Activated T-cell treated with anti-CD3 and anti-CD28 coated beads, Interleukin-2, amount 50 U/mL, for 72 hours (primary cell): ENCODE data around the gene RNASEH2A. TPM values are rescaled to one million over a fixed set of nuclear protein-coding genes. Genes with fewer than 3 reads are reported as not detected.
"Not testable (repeated sequence)": the region's sequence is repeated elsewhere in the genome, so short reads cannot be mapped to it uniquely, and the experiment has no call there.

Experiments
- ATAC-seq, 2 donors: fragments of 150-1000 bp; cut with Tn5 transposase; replicated peaks in 1 of 2; 2 replicates each; pipeline ENCODE4 v1.10.0; 2021; ENCODE audit warnings: moderate library complexity in 2 of 2, mild to moderate bottlenecking in 1 of 2
- DNase-seq, 2 donors: peaks; one replicate each; pipeline ENCODE4 v3.0.0; 2021 to 2022; ENCODE audit warnings: mixed read lengths in 1 of 2
- H3K27ac Mint-ChIP-seq: one replicate; pipeline ENCODE4 v1.8.0; 2022; ENCODE audit warnings: mild to moderate bottlenecking, moderate library complexity, mixed read lengths
- H3K27me3 Mint-ChIP-seq: one replicate; pipeline ENCODE4 v1.8.0; 2022; ENCODE audit warnings: low read depth, mixed read lengths
- H3K36me3 Mint-ChIP-seq, 2 donors: one replicate each; pipeline ENCODE4 v1.8.0; 2022; ENCODE audit warnings: mixed read lengths in 2 of 2, mild to moderate bottlenecking in 1 of 2; ENCODE audit not compliant: insufficient read depth in 2 of 2
- H3K4me1 Mint-ChIP-seq: one replicate; pipeline ENCODE4 v1.8.0; 2022; ENCODE audit warnings: low read depth, mixed read lengths
- H3K4me3 Mint-ChIP-seq, 2 donors: one replicate each; pipeline ENCODE4 v1.8.0; 2022; ENCODE audit warnings: mild to moderate bottlenecking in 2 of 2, mixed read lengths in 2 of 2, moderate library complexity in 2 of 2
- H3K9me3 Mint-ChIP-seq, 2 donors: one replicate each; pipeline ENCODE4 v1.8.0; 2022; ENCODE audit warnings: mixed read lengths in 2 of 2
- total RNA-seq, 2 donors: library from RNA; stranded (reverse); gene quantifications; one replicate each; pipeline ENCODE4 v1.2.3, GENCODE V29; 2022

RNASEH2A gene
- total RNA-seq, 2 donors from 2014 or later: 29.6 to 31.1 TPM

DNA sequence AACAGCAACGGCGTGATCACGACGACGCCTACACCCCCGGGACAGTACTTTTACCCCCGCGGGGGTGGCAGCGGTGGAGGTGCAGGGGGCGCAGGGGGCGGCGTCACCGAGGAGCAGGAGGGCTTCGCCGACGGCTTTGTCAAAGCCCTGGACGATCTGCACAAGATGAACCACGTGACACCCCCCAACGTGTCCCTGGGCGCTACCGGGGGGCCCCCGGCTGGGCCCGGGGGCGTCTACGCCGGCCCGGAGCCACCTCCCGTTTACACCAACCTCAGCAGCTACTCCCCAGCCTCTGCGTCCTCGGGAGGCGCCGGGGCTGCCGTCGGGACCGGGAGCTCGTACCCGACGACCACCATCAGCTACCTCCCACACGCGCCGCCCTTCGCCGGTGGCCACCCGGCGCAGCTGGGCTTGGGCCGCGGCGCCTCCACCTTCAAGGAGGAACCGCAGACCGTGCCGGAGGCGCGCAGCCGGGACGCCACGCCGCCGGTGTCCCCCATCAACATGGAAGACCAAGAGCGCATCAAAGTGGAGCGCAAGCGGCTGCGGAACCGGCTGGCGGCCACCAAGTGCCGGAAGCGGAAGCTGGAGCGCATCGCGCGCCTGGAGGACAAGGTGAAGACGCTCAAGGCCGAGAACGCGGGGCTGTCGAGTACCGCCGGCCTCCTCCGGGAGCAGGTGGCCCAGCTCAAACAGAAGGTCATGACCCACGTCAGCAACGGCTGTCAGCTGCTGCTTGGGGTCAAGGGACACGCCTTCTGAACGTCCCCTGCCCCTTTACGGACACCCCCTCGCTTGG, 14.1 kb upstream of the RNASEH2A start:
- ATAC-seq (peak in 1 of 2 donors; percentile 7), DNase-seq (peak; percentile 87 to 91)
- H3K4me3 Mint-ChIP-seq: peak overlapping the region; percentile 94 to 98
- H3K27me3 Mint-ChIP-seq: no peaks in the 10 kb centered on the region
- peak overlapping the region; percentile 97 for H3K27ac Mint-ChIP-seq
- H3K4me1 Mint-ChIP-seq: peaks cover 42% of the 10 kb centered on the region
- H3K9me3 Mint-ChIP-seq: no peaks in the 10 kb centered on the region
- H3K36me3 Mint-ChIP-seq: peaks cover 9 to 13% of the 10 kb centered on the region in 2 donors

DNA sequence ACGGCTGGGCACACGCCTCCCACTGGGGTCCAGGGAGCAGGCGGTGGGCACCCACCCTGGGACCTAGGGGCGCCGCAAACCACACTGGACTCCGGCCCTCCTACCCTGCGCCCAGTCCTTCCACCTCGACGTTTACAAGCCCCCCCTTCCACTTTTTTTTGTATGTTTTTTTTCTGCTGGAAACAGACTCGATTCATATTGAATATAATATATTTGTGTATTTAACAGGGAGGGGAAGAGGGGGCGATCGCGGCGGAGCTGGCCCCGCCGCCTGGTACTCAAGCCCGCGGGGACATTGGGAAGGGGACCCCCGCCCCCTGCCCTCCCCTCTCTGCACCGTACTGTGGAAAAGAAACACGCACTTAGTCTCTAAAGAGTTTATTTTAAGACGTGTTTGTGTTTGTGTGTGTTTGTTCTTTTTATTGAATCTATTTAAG, 13.5 kb upstream of the RNASEH2A start:
- H3K36me3 Mint-ChIP-seq: peaks cover 9 to 14% of the 10 kb centered on the region in 2 donors
- H3K4me3 Mint-ChIP-seq: peak overlapping the region; percentile 94 to 98
- H3K27me3 Mint-ChIP-seq: no peaks in the 10 kb centered on the region
- H3K9me3 Mint-ChIP-seq: no peaks in the 10 kb centered on the region
- DNase-seq: no peak
- peaks cover 42% of the 10 kb centered on the region for H3K4me1 Mint-ChIP-seq
- ATAC-seq: no peak
- peak overlapping the region; percentile 93 for H3K27ac Mint-ChIP-seq

DNA sequence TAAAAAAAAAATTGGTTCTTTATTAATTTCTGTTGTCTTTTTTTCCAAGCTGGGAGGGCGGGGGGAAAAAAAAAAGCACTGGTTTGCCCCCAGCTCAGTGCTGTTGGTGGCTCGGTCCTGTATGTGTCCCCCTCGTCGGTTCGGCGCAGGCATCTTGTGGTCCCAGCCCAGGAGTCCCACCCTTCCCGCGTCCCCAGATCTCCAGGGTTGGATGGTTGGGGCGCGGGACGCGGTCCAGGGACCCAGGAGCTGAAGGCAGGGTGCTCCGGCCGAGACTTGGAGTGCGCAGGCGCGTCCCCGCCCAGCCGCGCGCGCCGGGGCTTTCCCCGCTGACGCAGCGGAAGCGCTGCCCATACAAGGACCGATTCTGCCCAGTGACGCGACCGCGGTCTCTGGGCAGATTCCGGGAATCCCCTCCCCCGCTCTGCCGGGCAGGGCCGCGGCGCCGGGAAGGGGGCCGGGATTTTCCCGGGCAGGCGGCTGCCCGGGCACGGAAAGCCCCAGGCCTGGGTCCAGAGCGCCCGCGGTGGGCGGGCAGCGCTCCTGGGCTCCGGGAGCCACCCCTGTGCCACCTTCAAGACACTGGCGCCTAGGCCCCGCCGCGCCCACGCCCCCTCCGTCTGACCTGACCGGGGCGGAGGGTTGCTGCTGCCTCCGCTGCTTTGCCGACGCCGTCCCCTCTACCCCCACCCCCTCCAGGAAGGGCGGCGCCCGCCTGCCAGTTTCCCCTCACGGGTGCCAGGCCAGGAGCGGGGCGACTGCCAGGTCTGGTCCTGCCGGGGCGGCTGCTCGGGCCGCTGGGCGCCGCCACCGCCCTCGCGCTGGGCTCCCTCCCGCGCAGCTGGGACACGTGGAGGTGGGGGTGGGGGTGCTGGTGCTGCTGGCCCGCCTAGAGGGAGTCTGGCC, 12.8 kb upstream of the RNASEH2A start:
- ATAC-seq (peak; percentile 35 to 39), DNase-seq (peak; percentile 96)
- H3K4me1 Mint-ChIP-seq: peaks cover 35% of the 10 kb centered on the region
- H3K27me3 Mint-ChIP-seq: no peaks in the 10 kb centered on the region
- peak overlapping the region; percentile 94 to 98 for H3K4me3 Mint-ChIP-seq
- peaks cover 9 to 17% of the 10 kb centered on the region in 2 donors for H3K36me3 Mint-ChIP-seq
- H3K27ac Mint-ChIP-seq: peak overlapping the region; percentile 96
- no peaks in the 10 kb centered on the region for H3K9me3 Mint-ChIP-seq

DNA sequence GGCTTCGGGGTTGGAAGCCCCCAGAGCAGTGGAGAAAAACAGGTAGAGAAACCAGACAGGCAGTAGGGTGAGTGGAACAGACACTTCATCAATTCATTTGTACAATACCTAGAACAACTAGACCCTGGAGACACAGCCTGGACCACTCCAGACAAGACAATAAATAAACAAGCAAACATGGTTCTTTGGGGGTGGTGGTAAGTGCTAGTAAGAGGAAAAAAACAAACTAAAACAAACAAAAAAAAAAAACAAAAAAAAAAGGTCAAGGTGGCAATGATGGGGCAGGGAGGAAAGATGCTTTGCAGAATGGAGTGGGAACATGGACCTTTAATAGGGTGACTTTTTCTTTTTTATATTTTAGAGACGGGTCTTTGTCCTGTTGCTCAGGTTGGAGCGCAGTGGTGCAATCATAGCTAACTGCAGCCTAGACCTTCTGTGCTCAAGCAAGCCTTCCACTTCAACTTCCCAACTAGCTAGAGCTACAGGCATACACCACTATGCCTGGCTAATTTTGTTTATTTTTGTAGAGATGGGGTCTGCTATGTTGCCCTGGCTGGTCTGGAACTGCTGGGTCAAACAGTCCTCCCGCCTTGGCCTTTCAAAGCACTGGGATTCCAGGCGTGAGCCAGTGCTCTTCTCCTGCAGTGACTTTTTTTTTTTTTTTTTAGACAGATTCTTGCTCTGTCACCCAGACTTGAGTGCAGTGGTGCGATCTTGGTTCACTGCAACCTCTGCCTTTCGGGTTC, 12.0 kb upstream of the RNASEH2A start:
- DNase-seq (no peak), ATAC-seq (no peak)
- Mint-ChIP-seq H3K36me3 (peaks cover 10 to 17% of the 10 kb centered on the region in 2 donors), H3K4me1 (peaks cover 29% of the 10 kb centered on the region), H3K27ac (peak overlapping the region; percentile 96), H3K27me3 (no peaks in the 10 kb centered on the region), H3K9me3 (no peaks in the 10 kb centered on the region), H3K4me3 (peak overlapping the region; percentile 87 to 94)

DNA sequence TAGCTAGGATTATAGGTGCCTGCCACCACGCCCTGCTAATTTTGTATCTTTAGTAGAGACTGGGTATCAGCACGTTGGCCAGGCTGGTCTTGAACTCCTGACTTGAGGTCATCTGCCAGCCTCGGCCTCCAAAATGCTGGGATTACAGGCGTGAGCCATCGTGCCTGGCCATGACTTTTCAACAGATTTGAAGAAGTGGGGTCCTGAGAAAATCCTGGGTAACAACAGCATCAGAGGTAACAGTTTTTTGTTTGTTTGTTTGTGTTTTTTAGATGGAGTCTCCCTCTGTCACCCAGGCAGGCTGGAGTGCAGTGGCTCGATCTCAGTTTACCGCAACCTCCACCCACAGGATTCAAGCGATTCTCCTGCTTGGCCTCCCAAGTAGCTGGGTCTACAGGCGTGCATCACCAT, 11.4 kb upstream of the RNASEH2A start:
- Mint-ChIP-seq H3K27ac (peak overlapping the region; percentile 96), H3K27me3 (no peaks in the 10 kb centered on the region), H3K9me3 (no peaks in the 10 kb centered on the region), H3K4me3 (peak overlapping the region; percentile 87 to 94), H3K4me1 (peaks cover 34% of the 10 kb centered on the region), H3K36me3 (peaks cover 10 to 17% of the 10 kb centered on the region in 2 donors)
- ATAC-seq (no peak), DNase-seq (no peak)

DNA sequence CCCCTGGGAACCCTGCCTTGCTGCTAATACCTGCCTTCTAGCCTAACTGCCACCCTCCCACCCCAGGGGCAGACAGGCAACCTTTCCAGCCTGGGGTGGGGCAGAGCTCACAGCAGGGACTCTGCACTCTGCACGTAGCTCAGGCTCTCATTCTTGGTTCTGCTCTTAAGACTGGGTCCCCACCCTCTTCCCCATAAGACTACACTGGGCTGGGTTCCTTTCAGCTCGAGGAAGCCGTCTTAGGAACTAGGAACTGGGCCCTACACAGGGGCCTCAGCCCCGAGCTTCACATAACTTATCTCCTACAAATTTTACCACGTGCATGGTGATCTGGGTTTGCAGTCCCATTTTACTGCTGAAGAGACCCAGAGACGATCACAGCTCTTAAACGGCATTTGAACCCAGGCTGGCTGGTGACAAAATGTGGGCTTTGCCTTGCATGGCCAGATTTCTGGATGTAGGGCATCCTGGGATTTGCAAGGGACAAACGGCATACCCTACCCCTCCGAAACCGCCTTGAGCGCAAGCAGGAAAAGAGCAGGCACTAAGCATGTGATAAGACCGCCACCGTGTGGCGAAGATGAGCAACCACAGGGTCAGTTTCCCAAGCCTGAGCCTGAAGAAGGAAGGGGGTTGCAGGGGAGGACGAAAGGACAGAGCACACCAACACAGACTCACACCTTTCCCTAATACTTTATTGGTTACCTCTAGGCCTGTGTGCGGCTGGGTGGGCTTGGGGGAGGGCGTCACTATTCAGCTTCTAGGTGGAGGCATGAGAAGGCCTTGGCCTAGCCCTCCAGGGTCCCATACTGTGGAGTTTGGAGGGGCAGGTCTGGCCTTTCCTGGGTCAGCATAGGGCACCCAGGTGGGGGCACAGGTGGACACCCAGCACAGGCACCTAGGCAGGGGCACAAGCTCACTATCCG, 10.0 kb upstream of the RNASEH2A start:
- Mint-ChIP-seq H3K27ac (peak overlapping the region; percentile 43), H3K36me3 (peaks cover 5 to 14% of the 10 kb centered on the region in 2 donors), H3K4me1 (peaks cover 45% of the 10 kb centered on the region), H3K4me3 (peak overlapping the region; percentile 87 to 94), H3K9me3 (no peaks in the 10 kb centered on the region), H3K27me3 (no peaks in the 10 kb centered on the region)
- peak; percentile 76 to 79 for DNase-seq
- peak in 1 of 2 donors; percentile 7 for ATAC-seq

DNA sequence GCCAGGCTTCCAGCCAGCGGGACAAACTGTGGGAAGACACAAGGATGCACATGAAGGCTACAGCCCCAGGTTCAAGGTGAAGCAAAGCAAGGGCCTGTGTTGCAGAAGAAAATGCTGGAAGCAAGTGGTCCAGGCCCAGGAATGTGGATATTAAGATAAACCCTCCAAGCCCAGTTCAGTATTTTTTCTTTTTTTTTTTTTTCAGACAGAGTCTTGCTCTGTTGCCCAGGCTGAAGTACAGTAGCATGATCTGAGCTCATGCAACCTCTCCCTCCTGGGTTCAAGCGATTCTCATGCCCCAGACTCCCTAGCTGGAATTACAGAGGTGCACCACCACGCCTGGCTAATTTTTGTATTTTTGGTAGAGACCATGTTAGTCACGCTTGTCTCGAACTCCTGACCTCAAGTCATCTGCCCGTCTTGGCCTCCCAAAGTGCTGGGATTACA, 9.2 kb upstream of the RNASEH2A start:
- Mint-ChIP-seq H3K9me3 (no peaks in the 10 kb centered on the region), H3K4me1 (peaks cover 47% of the 10 kb centered on the region), H3K36me3 (peaks cover 5 to 11% of the 10 kb centered on the region in 2 donors), H3K27ac (no peak overlapping the region), H3K27me3 (no peaks in the 10 kb centered on the region), H3K4me3 (no peak overlapping the region)
- no peak for ATAC-seq
- no peak for DNase-seq

DNA sequence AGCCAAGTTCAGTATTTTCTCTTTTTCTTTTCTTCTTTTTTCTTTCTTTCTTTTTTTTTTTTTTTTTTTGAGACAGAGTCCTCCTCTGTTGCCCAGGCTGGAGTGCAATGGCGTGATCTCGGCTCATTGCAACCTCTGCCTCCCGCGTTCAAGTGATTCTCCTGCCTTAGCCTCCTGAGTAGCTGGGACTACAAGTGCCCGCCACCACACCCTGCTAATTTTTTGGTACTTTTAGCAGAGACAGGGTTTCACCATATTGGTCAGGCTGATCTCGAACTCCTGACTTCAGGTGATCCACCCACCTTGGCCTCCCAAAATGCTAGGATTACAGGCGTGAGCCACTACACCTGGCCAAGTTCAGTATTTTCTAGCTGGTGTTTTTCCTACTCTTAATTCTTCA, 8.8 kb upstream of the RNASEH2A start:
- H3K4me1 Mint-ChIP-seq: peaks cover 51% of the 10 kb centered on the region
- not testable (repeated sequence) for ATAC-seq, H3K9me3 Mint-ChIP-seq, H3K27me3 Mint-ChIP-seq, DNase-seq, H3K4me3 Mint-ChIP-seq
- H3K36me3 Mint-ChIP-seq: peaks cover 5 to 11% of the 10 kb centered on the region in 2 donors
- H3K27ac Mint-ChIP-seq: peak overlapping the region; percentile 68

DNA sequence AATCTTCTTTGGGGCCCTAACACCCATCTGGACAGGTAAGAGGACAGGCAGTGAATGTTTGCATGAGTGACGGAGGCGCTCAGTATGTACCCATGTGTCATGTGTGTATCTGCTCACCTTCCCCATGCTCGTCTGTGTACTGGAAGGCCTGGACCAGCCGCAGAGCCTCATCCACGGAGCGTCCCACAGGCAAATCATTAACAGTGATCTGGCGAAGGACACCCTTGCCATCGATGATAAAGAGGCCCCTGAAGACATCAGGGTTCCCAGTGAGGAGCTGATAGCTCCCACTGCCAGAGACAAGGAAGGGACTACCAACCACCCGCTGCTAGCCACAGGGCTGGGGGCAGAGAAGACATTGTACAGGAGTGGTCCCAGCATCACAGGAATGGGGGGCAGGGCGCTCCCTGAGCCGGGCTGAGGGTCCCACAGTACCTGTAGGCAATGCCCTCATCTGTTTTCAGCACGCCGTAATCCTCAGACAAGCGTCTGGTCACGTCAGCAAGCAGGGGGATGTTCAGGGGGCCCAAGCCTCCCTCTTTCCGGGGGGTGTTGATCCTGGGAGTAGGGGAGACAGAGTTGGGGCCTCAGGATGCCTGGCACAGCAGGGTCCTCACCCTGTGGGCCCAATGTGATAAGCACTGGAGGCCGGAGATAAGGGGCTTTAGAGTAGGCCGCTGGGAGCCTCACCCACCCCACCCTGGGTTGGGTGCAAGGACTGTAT, 6.5 kb upstream of the RNASEH2A start:
- Mint-ChIP-seq H3K27ac (no peak overlapping the region), H3K4me1 (peaks cover 43% of the 10 kb centered on the region), H3K27me3 (no peaks in the 10 kb centered on the region), H3K9me3 (no peaks in the 10 kb centered on the region), H3K36me3 (peaks cover 1 to 5% of the 10 kb centered on the region in 2 donors), H3K4me3 (peak overlapping the region; percentile 94)
- ATAC-seq: no peak
- DNase-seq: no peak

DNA sequence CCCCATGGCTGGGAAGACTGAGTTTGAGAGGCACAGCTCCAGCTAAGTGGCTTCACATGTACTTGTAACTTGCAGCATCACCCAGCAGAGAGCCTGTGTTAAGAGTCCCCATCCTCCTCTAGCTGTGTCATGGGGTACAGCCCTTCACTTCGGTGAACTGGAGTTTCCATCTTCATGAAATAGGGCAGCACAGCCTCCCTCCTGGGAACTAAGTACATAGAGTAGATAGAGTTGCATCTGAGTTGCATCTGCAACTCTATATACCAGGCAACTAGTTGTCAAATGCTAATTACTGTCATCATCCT, 6.0 kb upstream of the RNASEH2A start:
- DNase-seq (no peak), ATAC-seq (no peak)
- Mint-ChIP-seq H3K27ac (peak overlapping the region; percentile 68), H3K36me3 (peaks cover 1 to 5% of the 10 kb centered on the region in 2 donors), H3K4me3 (peak overlapping the region; percentile 94), H3K9me3 (no peaks in the 10 kb centered on the region), H3K4me1 (peaks cover 42% of the 10 kb centered on the region), H3K27me3 (no peaks in the 10 kb centered on the region)

DNA sequence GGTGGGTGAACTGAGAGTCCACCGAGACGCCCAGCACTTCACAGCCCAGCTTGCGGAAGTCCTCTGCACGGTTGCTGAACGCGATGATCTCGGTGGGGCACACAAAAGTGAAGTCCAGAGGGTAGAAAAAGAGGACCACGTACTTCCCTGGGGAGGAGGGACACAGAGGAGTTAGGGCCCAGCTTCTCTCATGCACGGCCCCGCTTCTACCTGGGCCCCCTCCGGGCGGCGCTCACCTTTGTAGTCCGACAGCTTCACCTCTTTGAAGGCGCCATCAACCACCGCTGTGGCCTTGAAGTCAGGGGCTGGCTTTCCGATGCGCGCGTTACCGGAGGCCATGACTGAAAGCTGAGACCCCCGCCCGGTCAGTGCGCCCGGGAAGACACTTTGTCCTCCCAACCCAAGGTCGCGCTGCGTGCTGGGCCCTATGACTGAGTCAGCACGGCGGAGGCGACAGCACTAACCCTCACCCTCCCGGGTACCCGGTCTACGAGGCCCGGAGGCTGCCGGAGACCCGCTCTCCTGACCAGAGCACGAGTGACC, 5.4 kb upstream of the RNASEH2A start:
- Mint-ChIP-seq H3K36me3 (peaks cover 1 to 5% of the 10 kb centered on the region in 2 donors), H3K4me1 (peaks cover 41% of the 10 kb centered on the region), H3K4me3 (peak overlapping the region; percentile 94), H3K27ac (peak overlapping the region; percentile 87), H3K9me3 (no peaks in the 10 kb centered on the region), H3K27me3 (no peaks in the 10 kb centered on the region)
- ATAC-seq (peak; percentile 31 to 32), DNase-seq (peak; percentile 35 to 47)
